ENCODE data around the gene ANXA2.

ANXA2 gene

DNA sequence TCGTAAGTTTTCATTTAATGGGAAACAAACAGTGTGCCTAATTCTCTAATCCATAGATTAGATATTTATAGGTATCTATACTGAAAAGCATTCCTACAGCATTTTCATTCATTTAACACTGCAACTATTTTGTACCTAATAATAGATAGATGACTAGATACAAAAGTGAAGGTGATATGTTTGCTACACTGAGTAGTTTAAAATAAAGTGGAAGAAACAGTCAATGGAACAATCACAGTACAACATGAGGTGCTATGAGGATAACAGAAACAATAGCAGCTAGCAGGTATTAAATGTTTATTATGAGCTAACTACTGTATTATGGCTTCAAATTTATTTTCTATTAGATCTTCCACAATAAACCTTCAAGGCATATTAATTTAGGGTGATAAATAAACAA lies 31.1 kb upstream of the ANXA2 start:
- Histone ChIP-seq H3K36me3 (ENCODE audit: insufficient read depth, low read length) (peaks cover 44% of the 10 kb centered on the region; the same call in 1 of the 2 replicates), H2AFZ (ENCODE audit: low read length) (no peak overlapping the region), H3K4me2 (ENCODE audit: low read length) (no peak overlapping the region), H3K9me3 (ENCODE audit: low read length) (no peaks in the 10 kb centered on the region), H3K4me1 (ENCODE audit: insufficient read depth, low read length, severe bottlenecking) (no peaks in the 10 kb centered on the region), H3K79me2 (ENCODE audit: insufficient read depth, low read length) (no peaks in the 10 kb centered on the region), H3K9ac (ENCODE audit: low read length) (no peak overlapping the region), H3K27me3 (ENCODE audit: insufficient read depth, low read length) (no peaks in the 10 kb centered on the region), H3K9me2 (ENCODE audit: low read depth, low read length) (no peaks in the 10 kb centered on the region), H4K20me1 (ENCODE audit: insufficient read depth, low read length) (no peaks in the 10 kb centered on the region), H3F3A (ENCODE audit: insufficient read depth, low read length) (no peaks in the 10 kb centered on the region), H3K27ac (ENCODE audit: low read depth, low read length, poor library complexity, severe bottlenecking) (no peak overlapping the region), H3K4me3 (ENCODE audit: low read depth, low read length, poor library complexity, severe bottlenecking) (no peak overlapping the region)
- TF ChIP-seq EZH2 (IDR thresholded peaks at IDR 0.05; ENCODE audit: borderline replicate concordance, low read length), result no peak
- TF ChIP-seq, protein P1, sequence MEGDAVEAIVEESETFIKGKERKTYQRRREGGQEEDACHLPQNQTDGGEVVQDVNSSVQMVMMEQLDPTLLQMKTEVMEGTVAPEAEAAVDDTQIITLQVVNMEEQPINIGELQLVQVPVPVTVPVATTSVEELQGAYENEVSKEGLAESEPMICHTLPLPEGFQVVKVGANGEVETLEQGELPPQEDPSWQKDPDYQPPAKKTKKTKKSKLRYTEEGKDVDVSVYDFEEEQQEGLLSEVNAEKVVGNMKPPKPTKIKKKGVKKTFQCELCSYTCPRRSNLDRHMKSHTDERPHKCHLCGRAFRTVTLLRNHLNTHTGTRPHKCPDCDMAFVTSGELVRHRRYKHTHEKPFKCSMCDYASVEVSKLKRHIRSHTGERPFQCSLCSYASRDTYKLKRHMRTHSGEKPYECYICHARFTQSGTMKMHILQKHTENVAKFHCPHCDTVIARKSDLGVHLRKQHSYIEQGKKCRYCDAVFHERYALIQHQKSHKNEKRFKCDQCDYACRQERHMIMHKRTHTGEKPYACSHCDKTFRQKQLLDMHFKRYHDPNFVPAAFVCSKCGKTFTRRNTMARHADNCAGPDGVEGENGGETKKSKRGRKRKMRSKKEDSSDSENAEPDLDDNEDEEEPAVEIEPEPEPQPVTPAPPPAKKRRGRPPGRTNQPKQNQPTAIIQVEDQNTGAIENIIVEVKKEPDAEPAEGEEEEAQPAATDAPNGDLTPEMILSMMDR (IDR thresholded peaks at IDR 0.05; ENCODE audit: low read length), result no peak

DNA sequence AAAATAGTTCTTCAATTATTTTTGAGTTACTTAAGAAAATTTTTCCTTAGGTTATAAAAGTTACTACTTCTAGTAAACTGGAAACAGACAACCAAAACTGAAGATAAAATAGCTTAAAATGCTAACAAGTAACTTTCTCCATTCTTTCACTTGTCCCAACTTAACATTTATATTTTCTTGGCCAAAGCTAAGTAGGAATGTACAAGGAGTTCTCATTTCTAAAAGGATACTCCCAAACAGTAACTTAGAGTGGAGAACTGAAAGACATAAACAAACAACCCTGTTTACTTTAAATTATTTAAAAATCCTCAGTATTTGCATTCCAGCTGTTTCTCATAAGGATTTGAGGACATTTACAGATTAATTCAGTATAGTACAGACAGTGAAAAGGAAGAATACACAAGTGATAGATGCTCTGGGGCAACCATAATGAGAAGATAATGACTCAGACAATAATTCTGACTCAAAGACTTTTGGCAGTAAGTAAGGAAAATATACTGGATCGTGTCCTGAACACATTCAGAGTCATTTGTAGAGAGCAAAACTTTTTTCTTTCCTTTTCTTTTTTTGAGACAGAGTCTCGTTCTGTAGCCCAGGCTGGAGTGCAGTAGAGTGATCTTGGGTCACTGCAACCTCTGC lies 29.2 kb upstream of the ANXA2 start:
- no peak for TF ChIP-seq EZH2 (IDR thresholded peaks at IDR 0.05; ENCODE audit: borderline replicate concordance, low read length)
- TF ChIP-seq, protein P1 (IDR thresholded peaks at IDR 0.05; ENCODE audit: low read length), result no peak
- no peak overlapping the region for H3K9ac ChIP-seq (ENCODE audit: low read length)
- H2AFZ ChIP-seq (ENCODE audit: low read length), result no peak overlapping the region
- H4K20me1 ChIP-seq (ENCODE audit: insufficient read depth, low read length), result no peaks in the 10 kb centered on the region
- no peak overlapping the region for H3K27ac ChIP-seq (ENCODE audit: low read depth, low read length, poor library complexity, severe bottlenecking)
- H3K9me3 ChIP-seq (ENCODE audit: low read length), result no peaks in the 10 kb centered on the region
- H3K36me3 ChIP-seq (ENCODE audit: insufficient read depth, low read length), result peaks cover 44% of the 10 kb centered on the region; the same call in 1 of the 2 replicates
- H3K4me3 ChIP-seq (ENCODE audit: low read depth, low read length, poor library complexity, severe bottlenecking), result no peak overlapping the region
- no peaks in the 10 kb centered on the region for H3F3A ChIP-seq (ENCODE audit: insufficient read depth, low read length)
- no peaks in the 10 kb centered on the region for H3K9me2 ChIP-seq (ENCODE audit: low read depth, low read length)
- no peak overlapping the region for H3K4me2 ChIP-seq (ENCODE audit: low read length)
- no peaks in the 10 kb centered on the region for H3K27me3 ChIP-seq (ENCODE audit: insufficient read depth, low read length)
- no peaks in the 10 kb centered on the region for H3K79me2 ChIP-seq (ENCODE audit: insufficient read depth, low read length)
- no peaks in the 10 kb centered on the region for H3K4me1 ChIP-seq (ENCODE audit: insufficient read depth, low read length, severe bottlenecking)

DNA sequence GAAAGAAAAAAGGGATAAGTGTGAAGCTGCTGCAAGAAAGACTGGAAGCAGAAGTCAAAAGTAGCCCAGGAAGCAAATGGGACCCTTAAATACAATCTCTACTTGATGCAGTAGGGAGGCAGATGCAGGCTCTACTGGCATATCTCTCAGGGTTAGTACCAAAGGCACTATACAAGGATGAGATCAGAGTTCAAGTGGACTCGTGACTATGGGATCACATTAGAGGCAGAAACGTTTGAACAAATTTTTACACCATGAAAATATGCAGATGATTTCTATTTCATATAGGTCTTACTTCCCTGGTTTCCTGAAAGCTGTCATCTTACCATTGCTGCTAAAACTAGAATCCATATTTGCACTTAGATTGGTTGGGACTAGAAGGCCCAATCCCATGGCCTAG lies 27.7 kb upstream of the ANXA2 start:
- Histone ChIP-seq H3K4me1 (ENCODE audit: insufficient read depth, low read length, severe bottlenecking) (no peaks in the 10 kb centered on the region), H2AFZ (ENCODE audit: low read length) (no peak overlapping the region), H4K20me1 (ENCODE audit: insufficient read depth, low read length) (no peaks in the 10 kb centered on the region), H3K9me2 (ENCODE audit: low read depth, low read length) (no peaks in the 10 kb centered on the region), H3K27me3 (ENCODE audit: insufficient read depth, low read length) (no peaks in the 10 kb centered on the region), H3K79me2 (ENCODE audit: insufficient read depth, low read length) (no peaks in the 10 kb centered on the region), H3K36me3 (ENCODE audit: insufficient read depth, low read length) (peaks cover 39% of the 10 kb centered on the region; the same call in 1 of the 2 replicates), H3K27ac (ENCODE audit: low read depth, low read length, poor library complexity, severe bottlenecking) (no peak overlapping the region), H3K4me3 (ENCODE audit: low read depth, low read length, poor library complexity, severe bottlenecking) (no peak overlapping the region), H3K4me2 (ENCODE audit: low read length) (no peak overlapping the region), H3F3A (ENCODE audit: insufficient read depth, low read length) (no peaks in the 10 kb centered on the region), H3K9ac (ENCODE audit: low read length) (no peak overlapping the region), H3K9me3 (ENCODE audit: low read length) (no peaks in the 10 kb centered on the region)
- TF ChIP-seq, protein P1 (IDR thresholded peaks at IDR 0.05; ENCODE audit: low read length), result no peak
- TF ChIP-seq EZH2 (IDR thresholded peaks at IDR 0.05; ENCODE audit: borderline replicate concordance, low read length), result no peak

All from OCI-LY1 (cell line).